Choroid plexus epithelial cell (primary cell): ENCODE results near the gene COL5A1.
A peak's percentile ranks its signal among the peaks of the same experiment; 100 is the strongest.

Experiments
- DNase-seq: peaks from one replicate; pipeline ENCODE4 v3.0.0-alpha.2; 2010; ENCODE audit warnings: low read depth
- H3K4me3 ChIP-seq: 2 replicates; pipeline ENCODE4 v1.5.1; 2011; ENCODE audit warnings: low read depth, mild to moderate bottlenecking, control low read depth, low read length, moderate library complexity
- CTCF ChIP-seq: conservative IDR thresholded peaks from 2 replicates; pipeline ENCODE4 v1.5.1; 2011; ENCODE audit warnings: low read depth, mild to moderate bottlenecking, control low read depth, inconsistent platforms, low read length, moderate library complexity

The COL5A1 gene

GRCh38 chr9:134755221-134755907 is 113.8 kb downstream of the COL5A1 start:
- no peak for DNase-seq
- no peak for TF ChIP-seq CTCF
- no peak overlapping the region for H3K4me3 ChIP-seq

GRCh38 chr9:134756098-134756497 is 114.5 kb downstream of the COL5A1 start:
- H3K4me3 ChIP-seq, result no peak overlapping the region
- DNase-seq, result no peak
- no peak for TF ChIP-seq CTCF

- no peak for DNase-seq
- no peak overlapping the region for H3K4me3 ChIP-seq
- no peak for TF ChIP-seq CTCF
These were observed 115.8 kb downstream of the COL5A1 start for GRCh38 chr9:134757216-134757975.

GRCh38 chr9:134758949-134759607 is 117.5 kb downstream of the COL5A1 start:
- DNase-seq, result peak; percentile 47
- H3K4me3 ChIP-seq, result no peak overlapping the region
- TF ChIP-seq CTCF, result no peak

- DNase-seq, result no peak
- no peak overlapping the region for H3K4me3 ChIP-seq
- no peak for TF ChIP-seq CTCF
These were observed 118.3 kb downstream of the COL5A1 start for GRCh38 chr9:134759913-134760312.

- DNase-seq, result no peak
- TF ChIP-seq CTCF, result no peak
- no peak overlapping the region for H3K4me3 ChIP-seq
These were observed 119.3 kb downstream of the COL5A1 start for GRCh38 chr9:134760750-134761420.
